ENCODE data around the gene GRID1.
"Not testable (repeated sequence)": the region's sequence is repeated elsewhere in the genome, so short reads cannot be mapped to it uniquely, and the experiment has no call there.

GRID1 gene

GRCh38 chr10:86109421-86109820 lies 257.2 kb downstream of the GRID1 start:
- H3K4me1 ChIP-seq (ENCODE audit: insufficient read depth, low read length) = no peaks in the 10 kb centered on the region
- no peaks in the 10 kb centered on the region for H3K27me3 ChIP-seq (ENCODE audit: insufficient read depth, low read length)
- H3K9me3 ChIP-seq (ENCODE audit: insufficient read depth, low read depth, low read length) = no peaks in the 10 kb centered on the region
- no peak overlapping the region for H3K27ac ChIP-seq (ENCODE audit: low read length)
- no peak overlapping the region for H3K9ac ChIP-seq (ENCODE audit: low read depth, low read length)
- H3K4me3 ChIP-seq (ENCODE audit: low read length) = no peak overlapping the region
- H3K36me3 ChIP-seq (ENCODE audit: insufficient read depth, low read depth, low read length) = no peaks in the 10 kb centered on the region

- Histone ChIP-seq H3K4me3 (ENCODE audit: low read length) (no peak overlapping the region), H3K27ac (ENCODE audit: low read length) (no peak overlapping the region), H3K27me3 (ENCODE audit: insufficient read depth, low read length) (no peaks in the 10 kb centered on the region), H3K4me1 (ENCODE audit: insufficient read depth, low read length) (no peaks in the 10 kb centered on the region), H3K36me3 (ENCODE audit: insufficient read depth, low read depth, low read length) (no peaks in the 10 kb centered on the region), H3K9ac (ENCODE audit: low read depth, low read length) (no peak overlapping the region), H3K9me3 (ENCODE audit: insufficient read depth, low read depth, low read length) (no peaks in the 10 kb centered on the region)
Observed at GRCh38 chr10:86108696-86109095, 257.9 kb downstream of the GRID1 start.

GRCh38 chr10:86107611-86108310 lies 258.8 kb downstream of the GRID1 start:
- H3K9me3 ChIP-seq (ENCODE audit: insufficient read depth, low read depth, low read length); H3K4me1 ChIP-seq (ENCODE audit: insufficient read depth, low read length); H3K27me3 ChIP-seq (ENCODE audit: insufficient read depth, low read length); H3K36me3 ChIP-seq (ENCODE audit: insufficient read depth, low read depth, low read length); H3K27ac ChIP-seq (ENCODE audit: low read length); H3K9ac ChIP-seq (ENCODE audit: low read depth, low read length); H3K4me3 ChIP-seq (ENCODE audit: low read length): not testable (repeated sequence)

DNA sequence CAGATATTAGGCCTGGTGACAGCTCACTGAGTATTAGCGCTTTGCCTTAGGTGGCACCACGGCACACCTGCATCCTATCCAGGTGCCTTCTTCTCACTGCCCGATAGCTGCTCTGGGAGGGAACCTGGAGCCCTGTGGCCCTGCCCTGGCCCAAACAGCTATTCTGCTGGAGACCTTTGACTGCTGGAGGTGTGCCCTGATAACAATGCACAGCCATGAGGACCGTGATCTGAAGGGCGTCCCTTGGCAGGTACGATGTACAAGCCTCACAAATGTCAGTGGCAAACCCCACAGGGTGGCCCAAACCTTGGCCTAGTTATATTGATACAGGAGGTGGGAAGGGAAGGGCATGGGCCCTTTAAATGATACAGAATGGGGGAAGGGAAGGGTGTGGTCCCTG lies 259.5 kb downstream of the GRID1 start:
- Histone ChIP-seq H3K4me3 (ENCODE audit: low read length) (no peak overlapping the region), H3K27me3 (ENCODE audit: insufficient read depth, low read length) (no peaks in the 10 kb centered on the region), H3K27ac (ENCODE audit: low read length) (no peak overlapping the region), H3K9ac (ENCODE audit: low read depth, low read length) (no peak overlapping the region), H3K36me3 (ENCODE audit: insufficient read depth, low read depth, low read length) (no peaks in the 10 kb centered on the region), H3K4me1 (ENCODE audit: insufficient read depth, low read length) (no peaks in the 10 kb centered on the region), H3K9me3 (ENCODE audit: insufficient read depth, low read depth, low read length) (no peaks in the 10 kb centered on the region)

GRCh38 chr10:86106616-86107015 lies 260.0 kb downstream of the GRID1 start:
- Histone ChIP-seq H3K36me3 (ENCODE audit: insufficient read depth, low read depth, low read length) (no peaks in the 10 kb centered on the region), H3K4me3 (ENCODE audit: low read length) (no peak overlapping the region), H3K9me3 (ENCODE audit: insufficient read depth, low read depth, low read length) (no peaks in the 10 kb centered on the region)

DNA sequence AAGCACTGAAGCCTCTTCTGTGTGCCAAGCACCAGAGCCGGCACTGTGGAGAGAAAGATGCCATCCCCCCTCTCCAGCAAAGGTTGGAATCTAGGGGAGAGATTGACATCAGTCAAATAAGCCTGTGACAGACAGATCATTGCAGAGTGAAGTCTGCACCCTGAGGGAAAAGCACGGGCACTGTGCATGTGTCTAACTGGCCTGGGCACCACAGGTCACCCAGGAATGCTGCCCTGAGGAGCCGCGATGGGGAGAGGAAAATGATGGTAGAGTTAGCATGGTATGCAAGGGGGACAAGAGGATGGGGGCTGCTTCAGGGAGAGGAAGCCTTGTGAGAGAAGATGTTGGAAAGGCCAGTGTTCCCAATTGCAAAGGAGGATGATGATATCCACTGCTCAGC lies 261.0 kb downstream of the GRID1 start:
- no peaks in the 10 kb centered on the region for H3K36me3 ChIP-seq (ENCODE audit: insufficient read depth, low read depth, low read length)
- H3K4me1 ChIP-seq (ENCODE audit: insufficient read depth, low read length) = no peaks in the 10 kb centered on the region
- H3K27ac ChIP-seq (ENCODE audit: low read length) = no peak overlapping the region
- no peak overlapping the region for H3K4me3 ChIP-seq (ENCODE audit: low read length)
- H3K9ac ChIP-seq (ENCODE audit: low read depth, low read length) = no peak overlapping the region
- H3K9me3 ChIP-seq (ENCODE audit: insufficient read depth, low read depth, low read length) = no peaks in the 10 kb centered on the region
- H3K27me3 ChIP-seq (ENCODE audit: insufficient read depth, low read length) = no peaks in the 10 kb centered on the region

More at GRCh38 chr10:86106616-86107015, 260.0 kb downstream of the GRID1 start:
- Histone ChIP-seq H3K4me1 (ENCODE audit: insufficient read depth, low read length) (no peaks in the 10 kb centered on the region), H3K9ac (ENCODE audit: low read depth, low read length) (no peak overlapping the region), H3K27me3 (ENCODE audit: insufficient read depth, low read length) (no peaks in the 10 kb centered on the region), H3K27ac (ENCODE audit: low read length) (no peak overlapping the region)

DNA sequence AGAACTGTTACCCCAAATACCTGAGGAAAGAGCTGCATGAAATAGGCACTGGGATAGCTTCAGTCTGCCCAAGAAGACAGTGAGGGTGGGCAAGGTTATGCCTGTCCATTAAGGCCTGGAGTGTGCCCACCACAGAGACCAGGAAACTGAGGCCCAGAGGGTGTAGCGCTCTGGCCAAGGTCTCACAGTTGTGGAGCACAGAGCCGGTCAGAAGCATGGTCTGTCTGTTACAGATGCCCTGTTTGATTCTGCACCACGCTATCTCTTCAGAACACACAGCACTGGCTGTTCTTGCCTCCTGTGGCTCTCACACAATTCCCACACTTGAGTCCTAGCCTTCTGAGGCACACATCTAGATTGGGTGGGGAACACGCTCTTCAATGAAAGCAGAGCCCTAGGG lies 261.4 kb downstream of the GRID1 start:
- no peaks in the 10 kb centered on the region for H3K27me3 ChIP-seq (ENCODE audit: insufficient read depth, low read length)
- H3K9me3 ChIP-seq (ENCODE audit: insufficient read depth, low read depth, low read length) = no peaks in the 10 kb centered on the region
- H3K36me3 ChIP-seq (ENCODE audit: insufficient read depth, low read depth, low read length) = no peaks in the 10 kb centered on the region
- H3K4me1 ChIP-seq (ENCODE audit: insufficient read depth, low read length) = no peaks in the 10 kb centered on the region
- no peak overlapping the region for H3K4me3 ChIP-seq (ENCODE audit: low read length)
- H3K9ac ChIP-seq (ENCODE audit: low read depth, low read length) = no peak overlapping the region
- H3K27ac ChIP-seq (ENCODE audit: low read length) = no peak overlapping the region

DNA sequence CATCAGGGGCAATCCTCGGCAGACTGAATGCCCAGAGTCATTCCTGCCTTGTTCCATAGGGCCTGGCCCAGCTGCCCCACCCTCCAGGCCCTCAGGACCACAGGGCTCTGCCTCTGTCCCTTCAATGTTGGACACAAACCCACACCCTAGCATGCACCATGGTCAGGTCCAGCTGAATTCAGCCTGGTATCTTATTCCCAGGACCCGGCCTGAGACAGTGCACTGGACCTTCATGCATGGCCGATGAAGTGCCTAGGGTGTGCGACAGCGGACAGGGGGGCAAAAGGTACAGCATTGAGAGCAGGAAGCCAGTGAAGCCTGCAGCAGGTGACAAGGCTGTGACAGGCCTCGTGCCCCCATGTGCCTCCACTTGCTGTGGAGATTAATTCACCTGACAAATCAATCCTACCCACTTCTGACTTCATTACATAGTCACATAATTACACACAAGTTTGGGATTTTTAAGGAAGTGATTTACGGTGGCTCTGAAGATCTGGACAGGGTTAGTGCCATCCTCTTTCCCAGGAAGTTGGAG lies 261.9 kb downstream of the GRID1 start:
- no peaks in the 10 kb centered on the region for H3K9me3 ChIP-seq (ENCODE audit: insufficient read depth, low read depth, low read length)
- no peaks in the 10 kb centered on the region for H3K36me3 ChIP-seq (ENCODE audit: insufficient read depth, low read depth, low read length)
- no peak overlapping the region for H3K4me3 ChIP-seq (ENCODE audit: low read length)

DNA sequence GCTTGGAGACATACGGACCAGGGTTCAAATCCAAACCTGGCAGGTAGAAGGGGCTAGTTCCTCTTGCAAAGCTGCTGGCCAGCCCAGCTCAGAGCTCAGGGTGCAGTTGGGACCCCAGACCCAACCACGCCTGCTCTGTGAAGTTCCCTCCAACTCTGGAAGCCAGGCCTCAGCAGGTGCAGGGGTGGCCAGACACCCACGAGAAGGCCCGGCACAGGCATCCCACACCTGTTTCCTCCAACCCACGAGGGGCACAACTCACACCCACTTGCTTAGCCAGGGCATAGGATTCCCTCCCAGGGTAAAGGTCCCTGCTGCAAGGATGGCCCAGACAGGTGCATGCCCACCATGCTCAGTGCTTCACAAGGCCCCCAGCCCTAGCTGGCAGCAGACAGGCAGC lies 262.4 kb downstream of the GRID1 start:
- H3K27ac ChIP-seq (ENCODE audit: low read length) = no peak overlapping the region
- H3K27me3 ChIP-seq (ENCODE audit: insufficient read depth, low read length) = no peaks in the 10 kb centered on the region
- no peaks in the 10 kb centered on the region for H3K4me1 ChIP-seq (ENCODE audit: insufficient read depth, low read length)
- no peak overlapping the region for H3K9ac ChIP-seq (ENCODE audit: low read depth, low read length)
- H3K4me3 ChIP-seq (ENCODE audit: low read length) = no peak overlapping the region
- no peaks in the 10 kb centered on the region for H3K36me3 ChIP-seq (ENCODE audit: insufficient read depth, low read depth, low read length)
- H3K9me3 ChIP-seq (ENCODE audit: insufficient read depth, low read depth, low read length) = no peaks in the 10 kb centered on the region

More for the DNA sequence above, 261.9 kb downstream of the GRID1 start:
- no peak overlapping the region for H3K9ac ChIP-seq (ENCODE audit: low read depth, low read length)
- H3K27me3 ChIP-seq (ENCODE audit: insufficient read depth, low read length) = no peaks in the 10 kb centered on the region
- no peaks in the 10 kb centered on the region for H3K4me1 ChIP-seq (ENCODE audit: insufficient read depth, low read length)
- H3K27ac ChIP-seq (ENCODE audit: low read length) = no peak overlapping the region

DNA sequence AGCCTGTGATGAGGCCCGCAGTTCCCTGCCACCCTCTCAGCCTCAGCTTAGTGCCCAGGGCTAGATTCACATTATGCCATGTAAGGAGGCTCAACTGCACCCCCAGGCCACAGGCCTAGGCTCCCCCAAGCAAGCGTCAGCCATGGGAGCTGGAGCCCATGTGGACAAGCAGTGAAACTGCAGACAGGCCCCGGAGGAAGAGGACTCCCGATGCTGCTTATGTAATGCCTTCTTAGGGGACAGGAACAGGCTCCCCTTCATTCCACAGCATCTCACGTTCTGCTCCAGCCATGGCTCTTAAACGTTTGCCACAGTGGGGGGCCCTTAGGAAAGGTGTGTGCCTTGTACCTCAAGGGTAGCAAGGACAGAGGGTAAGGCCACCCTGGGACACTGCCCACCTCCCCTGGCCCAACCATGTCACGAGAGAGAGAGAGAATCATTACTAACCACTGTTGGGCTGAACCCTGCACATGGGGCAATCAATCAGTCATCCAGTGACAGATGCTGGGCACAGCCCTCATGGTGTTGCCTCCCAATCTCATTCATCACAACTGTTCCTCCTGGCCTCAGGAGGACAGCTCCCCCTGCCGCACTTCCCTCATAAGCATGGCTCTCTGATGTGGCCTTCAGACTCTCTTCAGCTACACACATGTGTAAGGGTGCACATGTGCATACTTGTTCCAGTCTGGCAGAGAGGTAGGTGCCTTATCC lies 263.0 kb downstream of the GRID1 start:
- no peak overlapping the region for H3K27ac ChIP-seq (ENCODE audit: low read length)
- no peak overlapping the region for H3K4me3 ChIP-seq (ENCODE audit: low read length)
- no peaks in the 10 kb centered on the region for H3K27me3 ChIP-seq (ENCODE audit: insufficient read depth, low read length)
- H3K36me3 ChIP-seq (ENCODE audit: insufficient read depth, low read depth, low read length) = no peaks in the 10 kb centered on the region
- H3K9me3 ChIP-seq (ENCODE audit: insufficient read depth, low read depth, low read length) = no peaks in the 10 kb centered on the region
- no peak overlapping the region for H3K9ac ChIP-seq (ENCODE audit: low read depth, low read length)
- H3K4me1 ChIP-seq (ENCODE audit: insufficient read depth, low read length) = no peaks in the 10 kb centered on the region

DNA sequence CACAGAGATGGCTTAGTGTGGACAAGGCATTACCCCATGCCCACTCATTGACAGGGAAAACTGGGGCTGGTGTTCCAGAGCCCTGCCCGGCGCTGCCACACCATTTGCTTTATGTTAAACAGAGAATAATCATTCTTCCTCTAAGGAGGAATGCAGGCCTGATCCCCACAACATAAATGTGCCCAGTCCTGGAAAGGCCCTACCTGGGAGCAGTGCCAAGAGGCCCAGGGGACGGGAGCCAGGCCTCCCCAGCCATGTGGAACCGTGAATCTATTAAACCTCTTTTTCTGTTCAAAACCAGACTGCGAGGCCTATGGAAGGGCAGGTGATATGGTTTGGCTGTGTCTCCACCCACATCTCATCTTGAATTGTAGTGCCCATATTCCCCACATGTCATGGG lies 264.1 kb downstream of the GRID1 start:
- Histone ChIP-seq H3K4me3 (ENCODE audit: low read length) (no peak overlapping the region), H3K9ac (ENCODE audit: low read depth, low read length) (no peak overlapping the region), H3K27ac (ENCODE audit: low read length) (no peak overlapping the region)

DNA sequence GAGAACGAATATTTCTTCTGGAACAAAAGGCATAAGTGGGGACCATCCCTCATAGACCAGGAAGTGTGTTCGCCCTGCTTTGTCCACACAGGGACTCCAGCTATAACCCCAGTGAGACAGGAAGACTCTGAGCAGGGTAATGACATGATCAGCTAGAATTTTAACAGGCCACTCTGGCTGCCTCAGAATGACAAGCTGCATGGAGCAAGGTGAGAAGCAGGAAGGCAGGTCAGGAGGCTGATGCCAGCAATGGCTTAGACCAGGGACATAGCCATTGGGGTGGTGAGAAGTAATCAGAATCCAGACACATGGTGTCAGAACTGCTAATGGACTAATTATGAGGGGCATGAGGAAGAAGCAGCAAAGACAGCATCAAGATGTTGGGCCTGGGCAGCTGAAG lies 264.6 kb downstream of the GRID1 start:
- Histone ChIP-seq H3K9me3 (ENCODE audit: insufficient read depth, low read depth, low read length) (no peaks in the 10 kb centered on the region), H3K4me1 (ENCODE audit: insufficient read depth, low read length) (no peaks in the 10 kb centered on the region), H3K27ac (ENCODE audit: low read length) (no peak overlapping the region), H3K36me3 (ENCODE audit: insufficient read depth, low read depth, low read length) (no peaks in the 10 kb centered on the region), H3K9ac (ENCODE audit: low read depth, low read length) (no peak overlapping the region), H3K27me3 (ENCODE audit: insufficient read depth, low read length) (no peaks in the 10 kb centered on the region), H3K4me3 (ENCODE audit: low read length) (no peak overlapping the region)

More for the DNA sequence above, 264.1 kb downstream of the GRID1 start:
- H3K4me1 ChIP-seq (ENCODE audit: insufficient read depth, low read length) = no peaks in the 10 kb centered on the region
- H3K27me3 ChIP-seq (ENCODE audit: insufficient read depth, low read length) = no peaks in the 10 kb centered on the region
- H3K36me3 ChIP-seq (ENCODE audit: insufficient read depth, low read depth, low read length) = no peaks in the 10 kb centered on the region
- no peaks in the 10 kb centered on the region for H3K9me3 ChIP-seq (ENCODE audit: insufficient read depth, low read depth, low read length)

Measured in iPS-20b (cell line).